A549 treated with ZK216348 at 1 μM for 4 hours (cell line): ENCODE measurements around the gene NAA80. TPM values are rescaled to one million over a fixed set of nuclear protein-coding genes. Genes with fewer than 3 reads are reported as not detected.

ENCODE experiments used
- total RNA-seq: library from RNA; stranded (reverse); fragments of 200-300 nt; extraction: Qiagen RNA extraction; gene quantifications from 5 replicates; pipeline ENCODE4 v1.2.3, GENCODE V29; 2022; ENCODE audit warnings: low read depth

The NAA80 gene
- 4.6 to 8.6 TPM (median 6.1 TPM) in 5 replicates for total RNA-seq

DNA sequence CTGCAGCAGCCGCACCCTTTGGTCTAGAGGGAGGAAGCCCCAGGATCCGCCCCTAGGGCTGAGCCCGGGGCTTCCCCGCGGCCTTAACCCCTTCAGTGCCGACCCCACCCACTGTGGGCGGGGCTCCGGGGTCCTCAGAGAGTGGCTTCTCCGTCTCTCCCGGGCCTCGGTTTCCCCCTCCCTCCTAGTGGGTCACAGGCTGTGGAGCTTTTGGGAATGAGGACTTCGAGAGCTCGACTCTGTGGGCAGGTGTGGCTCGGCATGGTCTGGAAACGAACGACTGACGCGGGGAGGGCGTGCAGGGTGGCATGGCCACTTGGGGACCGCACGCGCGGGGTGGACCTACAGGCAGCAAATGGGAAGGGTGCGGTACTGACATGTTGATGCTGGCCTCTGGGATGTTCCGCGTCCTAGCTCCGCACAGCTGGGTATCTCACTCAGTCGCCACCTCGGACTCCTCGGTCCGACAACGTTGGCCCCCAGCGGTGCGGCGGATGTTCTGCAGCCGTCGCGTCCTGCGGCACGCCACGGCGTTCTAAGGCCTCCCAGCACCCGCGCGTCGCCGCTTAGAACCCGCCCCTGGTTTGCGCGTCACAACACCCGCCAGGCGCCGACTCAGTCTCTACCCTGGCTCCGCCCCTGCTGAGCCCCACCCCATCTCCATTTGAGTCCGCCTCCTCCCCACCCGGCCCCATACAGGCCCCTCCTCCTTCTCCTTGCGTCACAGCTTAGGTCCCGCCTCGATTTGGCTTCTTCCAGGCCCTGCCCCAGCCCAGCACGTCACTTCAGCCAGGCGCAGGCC is at the start of gene NAA80, which contains the start of gene HYAL3:
TSS of gene NAA80 (minus strand) at position 570 of the 802 bp plus-strand sequence. CDS start 1,942 bp downstream, outside the sequence.
TSS of gene HYAL3 (minus strand) at position 570 of the 802 bp plus-strand sequence. CDS start 3,803 bp downstream, outside the sequence.

GRCh38 chr3:50345586-50346234 is 46.5 kb upstream of the NAA80 start, which contains the start of gene ZMYND10:
Gene ZMYND10 (minus strand): TSS chr3:50345732. CDS start chr3:50345579, 153 bp downstream.

DNA sequence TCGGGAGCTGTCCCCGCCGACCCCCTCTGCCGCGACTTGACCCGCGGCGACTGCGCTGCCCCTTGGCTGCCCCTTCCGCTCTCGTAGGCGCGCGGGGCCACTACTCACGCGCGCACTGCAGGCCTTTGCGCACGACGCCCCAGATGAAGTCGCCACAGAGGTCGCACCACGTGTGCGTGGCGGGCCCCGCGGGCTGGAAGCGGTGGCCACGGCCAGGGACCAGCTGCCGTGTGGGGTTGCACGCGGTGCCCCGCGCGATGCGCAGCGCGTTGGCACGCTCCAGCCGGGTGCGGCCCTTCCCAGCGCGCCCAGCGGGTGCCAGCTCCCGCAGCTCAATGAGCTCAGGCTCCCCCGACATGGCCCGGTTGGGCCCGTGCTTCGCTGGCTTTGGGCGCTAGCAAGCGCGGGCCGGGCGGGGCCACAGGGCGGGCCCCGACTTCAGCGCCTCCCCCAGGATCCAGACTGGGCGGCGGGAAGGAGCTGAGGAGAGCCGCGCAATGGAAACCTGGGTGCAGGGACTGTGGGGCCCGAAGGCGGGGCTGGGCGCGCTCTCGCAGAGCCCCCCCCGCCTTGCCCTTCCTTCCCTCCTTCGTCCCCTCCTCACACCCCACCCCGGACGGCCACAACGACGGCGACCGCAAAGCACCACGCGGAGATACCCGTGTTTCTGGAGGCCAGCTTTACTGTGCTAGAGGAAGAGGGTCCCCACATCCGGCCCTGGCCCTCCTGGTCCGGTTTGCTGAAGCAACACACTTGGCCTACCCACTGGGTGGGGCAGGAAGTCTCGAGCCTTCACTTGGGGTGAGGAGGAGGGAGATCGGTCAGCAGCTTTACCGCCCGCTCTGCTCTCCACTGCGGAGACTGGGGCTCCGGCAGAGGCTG is 41.5 kb upstream of the NAA80 start, which contains the start of gene RASSF1:
TSS of gene RASSF1 (minus strand) at position 389 of the 882 bp plus-strand sequence. CDS start at position 358, 31 bp downstream.

DNA sequence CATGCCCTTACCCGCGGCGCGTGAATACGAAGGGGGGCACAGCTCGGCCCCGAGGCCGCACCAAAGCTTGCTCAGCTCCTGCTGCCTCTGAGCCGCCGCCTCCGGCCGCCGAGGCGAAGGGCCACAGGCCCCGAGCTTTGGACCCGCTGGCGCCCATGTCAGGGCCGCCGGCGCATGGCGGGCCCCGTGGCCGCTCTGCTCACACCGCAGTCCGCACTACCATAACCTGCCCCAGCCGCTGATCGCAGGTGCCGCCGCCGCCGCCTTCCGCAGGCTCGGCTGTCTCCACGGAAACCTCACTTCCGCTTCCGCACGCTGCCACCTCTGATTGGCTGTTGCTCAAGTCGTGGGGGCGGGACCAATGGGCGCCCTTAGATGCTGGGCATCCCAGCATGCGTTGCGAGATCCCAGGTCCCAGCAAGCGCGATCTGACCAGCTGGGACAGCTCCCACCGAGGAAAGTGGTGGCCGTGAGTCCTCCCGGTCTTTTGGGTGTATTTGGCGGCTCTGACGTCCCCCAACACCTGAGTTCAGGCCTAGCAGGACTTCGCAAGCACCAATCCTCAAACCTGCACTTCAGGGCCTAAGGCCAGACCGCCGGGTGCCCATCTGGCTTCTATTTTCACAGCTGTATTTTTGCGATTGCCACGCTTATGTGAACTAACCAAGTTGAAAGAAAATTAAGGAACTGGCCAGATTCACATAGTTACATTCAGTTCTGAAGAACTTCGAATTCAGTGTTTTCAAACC is 28.9 kb upstream of the NAA80 start, which contains the start of gene TUSC2:
TSS of gene TUSC2 (minus strand) at position 281 of the 749 bp plus-strand sequence. CDS start at position 157, 124 bp downstream.

DNA sequence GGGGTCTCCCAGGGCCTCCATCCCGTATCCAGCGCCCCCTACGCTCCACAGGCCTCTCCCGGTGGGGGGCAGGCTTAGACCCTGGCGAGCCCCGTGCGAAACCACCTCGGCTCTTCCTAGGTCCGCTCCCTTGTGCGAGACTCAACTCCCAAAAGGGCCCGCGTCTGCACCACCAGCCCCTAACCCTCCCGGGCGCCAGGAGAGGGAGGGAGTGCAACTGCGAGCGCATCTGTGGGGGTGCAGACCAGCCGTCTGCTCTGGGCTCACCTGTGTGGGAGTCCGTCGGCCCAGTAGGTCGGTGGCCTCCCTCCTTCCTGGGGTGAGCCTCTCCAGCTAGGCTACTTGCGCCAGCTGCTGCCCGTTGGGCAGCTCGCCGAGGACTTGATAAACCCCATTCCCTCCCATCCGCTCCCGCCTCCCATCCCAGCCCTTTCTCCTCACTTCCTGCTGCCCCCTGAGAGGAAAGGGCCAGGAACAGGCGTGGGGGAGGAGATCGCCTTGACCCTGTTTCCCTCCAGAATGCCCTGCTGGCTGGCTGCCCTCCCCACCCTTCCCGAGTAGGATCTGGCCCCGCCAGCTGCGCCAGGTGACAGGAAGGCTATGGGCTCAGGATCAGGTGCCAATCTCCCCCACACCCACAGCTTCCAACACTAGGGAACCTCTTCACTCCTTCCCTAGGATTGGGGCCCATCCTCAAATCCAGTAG is 23.3 kb upstream of the NAA80 start, which contains the start of gene HYAL2:
TSS of gene HYAL2 (minus strand) at position 360 of the 706 bp plus-strand sequence. CDS start 2,256 bp downstream, outside the sequence.

GRCh38 chr3:50303013-50303815 is 4.0 kb upstream of the NAA80 start, which contains the start of gene HYAL1:
Gene HYAL1 (minus strand): TSS chr3:50303574. CDS start chr3:50302956, 618 bp downstream.

GRCh38 chr3:50292159-50293078 is 6.8 kb downstream of the NAA80 start, which contains the start of gene IFRD2:
Gene IFRD2 (minus strand): TSS chr3:50292429. CDS start chr3:50292274, 155 bp downstream.

GRCh38 chr3:50278880-50279224 is 20.4 kb downstream of the NAA80 start, which contains the start of gene LSMEM2:
Gene LSMEM2 (plus strand): TSS chr3:50279087. CDS start chr3:50279114, 27 bp downstream.

DNA sequence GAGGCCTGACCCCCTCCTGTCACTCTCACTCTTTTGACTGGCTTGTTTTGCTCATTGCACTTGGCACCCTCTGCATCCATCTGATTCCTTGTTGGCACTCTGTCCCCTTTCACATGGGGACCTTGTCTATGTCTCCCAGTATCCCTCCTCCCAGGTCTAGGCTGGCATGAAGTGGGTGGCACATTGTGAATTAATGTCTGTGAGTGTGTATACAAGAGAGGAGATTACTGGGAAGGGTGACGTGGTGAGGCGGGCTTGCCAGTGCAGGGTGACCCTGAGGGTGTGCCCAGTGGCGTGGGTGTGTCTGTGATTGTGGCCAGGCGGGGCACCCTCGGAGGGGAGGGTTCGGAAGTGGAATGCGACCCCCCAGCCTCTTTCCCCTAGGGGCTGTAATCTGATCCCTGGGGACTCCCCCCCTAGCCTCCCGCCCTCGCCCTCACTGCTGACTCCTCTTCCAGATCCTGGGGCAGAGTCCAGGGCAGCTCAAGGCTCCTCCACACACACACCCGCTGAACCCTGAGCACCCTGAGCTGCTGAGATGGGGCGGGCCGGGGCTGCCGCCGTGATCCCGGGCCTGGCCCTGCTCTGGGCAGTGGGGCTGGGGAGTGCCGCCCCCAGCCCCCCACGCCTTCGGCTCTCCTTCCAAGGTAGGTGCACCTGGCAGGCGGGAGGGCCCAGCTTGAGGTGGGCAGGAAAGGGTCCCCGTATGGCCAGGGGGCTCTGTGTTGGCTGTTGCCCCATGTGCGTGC is 30.3 kb downstream of the NAA80 start, which contains the start of gene SEMA3B:
TSS of gene SEMA3B (plus strand) at position 445 of the 749 bp plus-strand sequence. CDS start at position 539, 94 bp downstream.

Other genes starting within 250 kb of the NAA80 start
- gene RBM5, start 210.5 kb downstream of the NAA80 start, total RNA-seq = 30.4 to 44.1 TPM (median 37.3 TPM) in 5 replicates
- gene SEMA3F, start 144.1 kb downstream of the NAA80 start, total RNA-seq = 8.6 to 16.4 TPM (median 14.0 TPM) in 5 replicates
- 0.07 TPM in 1 of 5 replicates, not detected in the others for gene GNAT1, start 107.8 kb downstream of the NAA80 start, total RNA-seq
- gene SLC38A3, start 94.1 kb downstream of the NAA80 start, total RNA-seq = 0.20 TPM in 1 of 5 replicates, not detected in the others
- 33.0 to 49.5 TPM (median 48.7 TPM) in 5 replicates for gene GNAI2, start 63.2 kb downstream of the NAA80 start, total RNA-seq
- gene SEMA3B, start 30.3 kb downstream of the NAA80 start, total RNA-seq = 4.7 to 9.6 TPM (median 7.3 TPM) in 5 replicates
- 0.14 TPM in 1 of 5 replicates, not detected in the others for gene LSMEM2, start 20.3 kb downstream of the NAA80 start, total RNA-seq
- 53.1 to 98.4 TPM (median 95.9 TPM) in 5 replicates for gene IFRD2, start 7.0 kb downstream of the NAA80 start, total RNA-seq
- 5.7 to 11.3 TPM (median 8.8 TPM) in 5 replicates for gene HYAL3, start within 50 bp of the NAA80 start, total RNA-seq
- gene HYAL1, start 4.2 kb upstream of the NAA80 start, total RNA-seq = 0.24 to 0.80 TPM (median 0.46 TPM) in 5 replicates
- 14.7 to 31.6 TPM (median 29.4 TPM) in 5 replicates for gene HYAL2, start 23.3 kb upstream of the NAA80 start, total RNA-seq
- 21.2 to 43.0 TPM (median 36.2 TPM) in 5 replicates for gene TUSC2, start 28.8 kb upstream of the NAA80 start, total RNA-seq
- gene RASSF1, start 41.4 kb upstream of the NAA80 start, total RNA-seq = 13.9 to 20.7 TPM (median 18.4 TPM) in 5 replicates
- gene ZMYND10, start 46.3 kb upstream of the NAA80 start, total RNA-seq = 0.89 to 2.2 TPM (median 1.5 TPM) in 5 replicates
- gene NPRL2, start 51.4 kb upstream of the NAA80 start, total RNA-seq = 9.3 to 14.5 TPM (median 13.8 TPM) in 5 replicates
- 11.9 to 22.1 TPM (median 18.8 TPM) in 5 replicates for gene CYB561D2, start 51.5 kb upstream of the NAA80 start, total RNA-seq
- 27.9 to 52.4 TPM (median 47.5 TPM) in 5 replicates for gene TMEM115, start 60.1 kb upstream of the NAA80 start, total RNA-seq
- gene CACNA2D2, start 204.2 kb upstream of the NAA80 start, total RNA-seq = 0.15 to 0.69 TPM (median 0.66 TPM) in 5 replicates